Renal cortical epithelial cell (primary cell): ENCODE results near the gene MX1. TPM values are rescaled to one million over a fixed set of nuclear protein-coding genes. Genes with fewer than 3 reads are reported as not detected.

ENCODE experiments used
- DNase-seq: peaks from one replicate; pipeline ENCODE4 v3.0.0-alpha.2; 2011; ENCODE audit warnings: low read depth
- total RNA-seq: library from RNA; depleted of rRNA; stranded (reverse); fragments of >200 nt; gene quantifications from 2 replicates; pipeline ENCODE4 v1.2.3, GENCODE V29; 2014

MX1 gene
- total RNA-seq, 1 donor from 2014 or later = 12.3 TPM

GRCh38 chr21:41489329-41489728 lies 63.3 kb downstream of the MX1 start:
- no peak for DNase-seq

DNA sequence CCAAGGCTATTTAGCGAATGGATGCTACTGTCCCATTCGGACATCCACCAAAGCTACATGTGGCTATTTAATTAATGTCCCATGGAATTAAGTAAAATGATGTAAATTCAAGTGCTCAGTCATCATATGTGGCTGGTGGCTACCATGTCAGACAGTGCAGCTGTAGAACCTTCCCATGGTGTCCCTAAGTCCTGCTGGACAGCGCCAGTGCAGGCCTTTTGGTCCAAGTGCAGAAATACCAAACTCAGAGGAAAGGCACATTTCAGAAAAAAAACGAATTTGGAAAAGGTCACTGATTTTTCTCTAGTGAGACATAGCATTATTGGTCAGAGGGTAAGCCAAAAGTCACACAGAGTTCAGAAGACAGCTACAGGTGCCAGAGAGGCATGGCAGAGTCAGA lies 64.3 kb downstream of the MX1 start:
- DNase-seq = no peak

DNA sequence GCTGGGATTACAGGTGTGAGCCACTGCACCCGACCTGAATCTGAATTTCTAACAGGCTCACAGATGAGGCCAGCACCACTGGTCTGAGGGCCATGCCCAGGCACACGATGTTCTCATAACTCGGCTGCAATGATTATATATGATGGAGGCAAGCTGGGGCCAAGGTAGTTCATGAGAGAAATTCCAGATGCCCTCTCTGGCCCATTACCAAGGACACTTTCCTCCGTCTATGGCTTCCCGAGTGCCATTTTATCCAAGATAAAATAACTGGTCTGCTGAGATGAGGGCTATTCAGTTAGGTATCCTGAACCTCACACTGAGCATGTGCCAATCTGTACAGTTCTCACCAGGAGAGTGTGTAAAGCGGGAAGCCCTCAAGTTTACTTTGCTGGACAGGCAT lies 65.4 kb downstream of the MX1 start:
- DNase-seq = no peak

DNA sequence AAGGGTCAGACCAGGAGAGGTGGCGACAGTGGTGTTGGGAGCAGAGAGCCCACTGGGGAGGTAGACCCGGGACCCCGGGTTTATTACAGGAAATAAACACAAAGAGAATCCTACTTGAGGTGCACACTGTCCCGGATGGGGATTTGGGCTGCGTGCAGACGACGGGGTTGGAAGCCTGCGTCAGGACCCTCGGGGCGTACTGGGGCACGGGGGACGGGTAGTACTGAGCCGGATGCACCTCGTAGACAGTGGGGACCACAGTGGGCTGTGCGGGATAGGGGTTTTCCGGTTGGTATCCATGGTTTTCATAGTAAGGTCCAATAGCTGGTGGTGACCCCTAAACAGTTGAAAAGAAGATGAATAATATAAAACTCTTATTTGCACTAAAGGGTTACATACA lies 68.2 kb downstream of the MX1 start:
- no peak for DNase-seq

DNA sequence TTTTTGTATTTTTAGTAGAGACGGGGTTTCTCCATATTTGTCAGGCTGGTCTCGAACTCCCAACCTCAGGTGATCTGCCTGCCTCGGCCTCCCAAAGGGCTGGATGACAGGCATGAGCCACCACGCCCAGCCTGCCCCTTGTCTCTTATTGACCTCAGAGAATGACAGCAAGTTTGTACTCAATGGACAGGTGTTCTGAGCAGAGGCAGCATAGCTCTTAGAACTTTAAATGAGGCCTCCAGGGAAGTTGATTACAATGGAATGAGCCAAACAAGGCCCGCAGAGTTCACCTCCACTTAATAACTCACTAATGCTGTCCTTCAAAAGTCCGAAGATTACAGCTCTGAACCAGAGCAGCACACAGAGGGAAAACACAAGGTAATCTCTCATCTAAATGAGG lies 71.0 kb downstream of the MX1 start:
- no peak for DNase-seq

- DNase-seq = no peak
Measured at GRCh38 chr21:41497788-41498187, 71.7 kb downstream of the MX1 start.

GRCh38 chr21:41499920-41500319 lies 73.9 kb downstream of the MX1 start:
- no peak for DNase-seq

DNA sequence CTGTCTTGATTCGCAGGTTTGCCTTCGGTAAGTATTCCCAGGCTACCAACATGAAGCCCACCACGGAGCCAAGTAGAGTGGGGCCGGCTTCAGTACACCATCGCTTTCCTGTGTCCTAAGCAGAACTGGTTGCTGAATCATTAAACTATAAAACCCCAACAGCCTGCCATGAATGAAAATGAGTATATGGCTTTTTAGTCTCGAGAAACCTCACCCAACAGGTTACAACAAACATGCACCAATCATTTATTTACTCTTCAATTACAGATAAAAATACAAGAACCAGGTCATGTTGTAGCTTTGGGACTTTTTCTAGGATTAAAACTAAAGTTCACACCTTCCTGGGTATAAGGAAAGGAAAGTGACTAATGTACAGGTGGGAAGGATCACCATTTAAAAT lies 74.3 kb downstream of the MX1 start:
- no peak for DNase-seq

GRCh38 chr21:41500931-41501381 lies 74.9 kb downstream of the MX1 start:
- no peak for DNase-seq

DNA sequence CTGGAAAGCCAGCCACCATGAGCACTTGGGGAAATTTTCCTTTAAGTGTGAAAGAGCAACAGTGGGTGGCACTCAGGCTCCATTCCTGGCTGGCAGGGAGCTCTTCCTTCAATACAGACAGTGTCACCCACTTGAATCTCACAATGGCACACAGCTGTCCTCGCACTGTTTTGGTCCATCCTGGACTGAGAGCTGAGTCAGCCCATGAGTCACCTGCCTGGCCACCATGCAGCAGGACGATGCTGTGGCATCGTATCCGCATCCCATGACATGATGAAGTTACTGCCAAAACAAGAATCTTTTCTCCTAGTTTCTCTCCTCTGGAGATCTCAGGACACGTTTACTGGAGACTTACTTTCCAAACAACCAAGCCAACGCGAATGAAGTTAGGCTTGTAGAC lies 75.9 kb downstream of the MX1 start:
- no peak for DNase-seq

DNA sequence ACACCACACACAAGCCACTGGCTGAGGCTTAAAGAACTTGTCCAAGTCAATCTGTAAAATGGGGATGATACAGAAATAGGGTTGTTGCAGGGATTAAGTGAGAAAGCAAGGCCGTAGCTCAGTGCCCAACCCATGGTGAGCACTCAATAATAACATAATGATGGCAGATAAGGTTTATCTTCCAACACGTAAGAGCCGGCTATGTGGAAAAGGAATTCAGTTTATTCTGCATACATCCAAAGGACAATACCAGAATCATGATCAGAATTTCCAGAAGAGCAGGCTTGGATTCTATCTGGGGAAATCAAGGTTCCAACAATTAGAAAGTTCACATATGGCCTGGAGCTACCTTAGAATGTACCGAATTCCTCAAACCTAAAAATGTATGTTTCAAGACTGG lies 77.3 kb downstream of the MX1 start:
- DNase-seq = no peak

GRCh38 chr21:41504030-41504429 lies 78.0 kb downstream of the MX1 start:
- no peak for DNase-seq

DNA sequence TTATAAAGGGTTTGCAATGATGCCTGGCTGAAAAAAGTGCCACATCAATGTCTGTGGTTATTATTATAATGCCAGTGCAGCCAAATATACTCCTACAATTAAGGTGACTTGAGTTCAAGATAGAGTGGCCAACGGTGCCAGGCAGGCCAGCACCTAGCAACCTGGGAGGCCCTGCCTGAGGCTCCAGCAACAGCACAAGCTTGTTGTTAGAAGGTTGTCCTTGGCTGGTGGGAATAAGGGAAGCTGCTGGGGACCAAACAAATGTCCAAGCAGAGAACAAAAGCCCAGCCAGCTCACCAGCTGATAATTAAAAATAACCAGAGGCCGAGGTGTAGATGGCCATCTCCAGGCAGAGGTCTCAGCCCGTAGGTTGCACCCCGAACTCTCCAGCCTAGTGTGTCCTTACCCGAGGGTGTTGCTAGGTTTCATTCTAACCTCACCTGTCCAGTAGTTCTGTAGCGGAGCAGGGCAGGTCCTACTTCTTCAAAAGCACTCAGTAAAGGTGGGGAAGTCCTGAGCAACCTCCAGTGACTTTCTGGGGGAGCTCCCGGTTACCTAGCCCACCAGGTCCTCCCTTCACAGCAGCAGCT lies 80.1 kb downstream of the MX1 start:
- DNase-seq = no peak

- DNase-seq = no peak
Measured at GRCh38 chr21:41506611-41507520, 80.8 kb downstream of the MX1 start.

DNA sequence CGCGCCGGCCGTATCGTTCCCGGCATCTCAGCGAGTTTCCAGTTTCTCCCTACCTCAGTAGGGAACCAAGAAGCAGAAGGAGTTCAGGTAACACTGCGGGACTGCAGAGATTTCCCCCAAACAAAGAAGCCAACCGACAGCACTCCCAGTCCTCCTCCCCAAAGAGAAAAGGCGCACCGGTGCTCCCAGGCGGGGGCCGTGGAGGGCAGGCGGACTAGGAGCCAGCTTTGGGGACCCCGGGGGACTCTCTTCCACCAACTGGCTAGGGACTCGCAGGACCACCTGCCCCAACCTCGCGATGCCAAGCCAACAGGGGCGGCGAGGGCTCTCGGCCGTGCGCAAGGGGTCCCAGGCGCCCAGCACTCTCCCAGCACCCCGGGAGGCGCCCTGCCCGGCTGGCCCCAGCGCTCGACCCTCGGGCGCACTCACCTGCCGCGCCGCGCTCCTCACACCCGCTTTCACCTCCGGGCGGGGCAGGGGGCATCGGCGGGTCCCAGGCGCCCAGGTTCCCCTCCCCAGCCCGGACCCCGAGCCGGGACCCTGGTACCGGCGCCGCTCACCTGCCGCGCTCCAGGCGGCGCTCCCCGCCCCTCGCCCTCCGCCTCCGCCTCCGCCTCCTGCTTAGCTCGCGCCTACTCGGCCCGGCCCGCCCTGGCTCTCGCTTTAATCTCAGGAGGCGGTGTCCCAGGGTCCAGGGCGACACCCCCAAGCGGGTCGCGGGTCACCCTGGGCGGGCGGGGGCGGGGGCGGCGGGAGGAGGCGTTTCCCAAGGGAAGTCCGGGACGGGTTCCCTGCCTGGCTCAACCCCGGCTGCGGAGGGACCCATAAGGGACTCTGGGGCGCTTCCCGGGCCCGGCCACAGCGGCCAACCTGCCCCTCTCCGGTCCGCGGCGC lies 81.7 kb downstream of the MX1 start, which contains the start of gene TMPRSS2:
TMPRSS2 (minus strand) TSS at position 638 of the 894 bp plus-strand sequence. CDS start 10,025 bp downstream, outside the sequence.
- DNase-seq = no peak

- no peak for DNase-seq
Measured at GRCh38 chr21:41508415-41509144, 82.5 kb downstream of the MX1 start.

Other genes starting within 250 kb of the MX1 start
- 4.2 TPM in 1 of 2 replicates, not detected in the other for gene FAM3B, start 109.4 kb upstream of the MX1 start, total RNA-seq
- gene MX2, start 64.2 kb upstream of the MX1 start, total RNA-seq = 0.15 and 0.17 TPM in 2 replicates
- gene TMPRSS2, start 81.9 kb downstream of the MX1 start, total RNA-seq = 2.5 and 17.0 TPM in 2 replicates